ENCODE data around the gene ANKHD1. TPM values are rescaled to one million over a fixed set of nuclear protein-coding genes. Genes with fewer than 3 reads are reported as not detected.
"Not testable (repeated sequence)": the region's sequence is repeated elsewhere in the genome, so short reads cannot be mapped to it uniquely, and the experiment has no call there.

The ANKHD1 gene
- polyA plus RNA-seq, 1 donor from 2014 or later = 61.8 TPM

GRCh38 chr5:140481758-140482157, 80.1 kb downstream of the ANKHD1 start:
- H3K36me3 ChIP-seq (ENCODE audit: insufficient read depth, low read length) = peaks cover 3% of the 10 kb centered on the region
- no peak for TF ChIP-seq MXI1 (conservative IDR thresholded peaks at IDR 0.05; ENCODE audit: poor library complexity, severe bottlenecking)
- no peak for TF ChIP-seq POLR2AphosphoS5 (IDR thresholded peaks at IDR 0.05)
- no peak for TF ChIP-seq RAD21 (conservative IDR thresholded peaks at IDR 0.05)
- no peak for TF ChIP-seq CTCF (IDR thresholded peaks at IDR 0.05; ENCODE audit: poor library complexity, severe bottlenecking)
- no peak for TF ChIP-seq EP300 (conservative IDR thresholded peaks at IDR 0.05; ENCODE audit: poor library complexity, severe bottlenecking)
- TF ChIP-seq SMC3 (conservative IDR thresholded peaks at IDR 0.05; ENCODE audit: poor library complexity) = no peak
- no peak for TF ChIP-seq TAF1 (IDR thresholded peaks at IDR 0.05; ENCODE audit: low read depth)
- TF ChIP-seq REST (IDR thresholded peaks at IDR 0.05; ENCODE audit: borderline replicate concordance) = no peak

GRCh38 chr5:140483055-140483454, 81.4 kb downstream of the ANKHD1 start:
- H3K9ac ChIP-seq (ENCODE audit: low read length) = no peak overlapping the region
- no peaks in the 10 kb centered on the region for H3K9me3 ChIP-seq (ENCODE audit: low read length)
- TF ChIP-seq MXI1 (conservative IDR thresholded peaks at IDR 0.05; ENCODE audit: poor library complexity, severe bottlenecking) (no peak), POLR2AphosphoS5 (IDR thresholded peaks at IDR 0.05) (no peak), SMC3 (conservative IDR thresholded peaks at IDR 0.05; ENCODE audit: poor library complexity) (no peak), TAF1 (IDR thresholded peaks at IDR 0.05; ENCODE audit: low read depth) (no peak), CTCF (IDR thresholded peaks at IDR 0.05; ENCODE audit: poor library complexity, severe bottlenecking) (no peak), EP300 (conservative IDR thresholded peaks at IDR 0.05; ENCODE audit: poor library complexity, severe bottlenecking) (no peak), EZH2 (IDR thresholded peaks at IDR 0.05; ENCODE audit: borderline replicate concordance, insufficient read depth, low read length, poor library complexity, severe bottlenecking) (no peak)
- no peak overlapping the region for H3K4me2 ChIP-seq (ENCODE audit: low read length)
- H3K27me3 ChIP-seq (ENCODE audit: insufficient read depth, low read depth, low read length) = no peaks in the 10 kb centered on the region
- no peak overlapping the region for H3K4me3 ChIP-seq (ENCODE audit: low read length)
- no peaks in the 10 kb centered on the region for H3K9me2 ChIP-seq (ENCODE audit: insufficient read depth, low read length)
- no peak overlapping the region for H2AFZ ChIP-seq (ENCODE audit: low read depth, low read length)
- no peaks in the 10 kb centered on the region for H3K79me2 ChIP-seq (replicated peaks; ENCODE audit: insufficient read depth, low read length)
- H3K27ac ChIP-seq (ENCODE audit: low read length) = no peak overlapping the region
- H3F3A ChIP-seq (ENCODE audit: insufficient read depth, low read length, poor library complexity, severe bottlenecking) = no peaks in the 10 kb centered on the region
- peaks cover 9% of the 10 kb centered on the region for H3K36me3 ChIP-seq (ENCODE audit: insufficient read depth, low read length)
- no peaks in the 10 kb centered on the region for H4K20me1 ChIP-seq (ENCODE audit: insufficient read depth)

More at GRCh38 chr5:140481758-140482157, 80.1 kb downstream of the ANKHD1 start:
- no peaks in the 10 kb centered on the region for H3K9me2 ChIP-seq (ENCODE audit: insufficient read depth, low read length)
- H2AFZ ChIP-seq (ENCODE audit: low read depth, low read length) = no peak overlapping the region
- no peaks in the 10 kb centered on the region for H3K9me3 ChIP-seq (ENCODE audit: low read length)
- H3K79me2 ChIP-seq (replicated peaks; ENCODE audit: insufficient read depth, low read length) = no peaks in the 10 kb centered on the region
- no peaks in the 10 kb centered on the region for H3K27me3 ChIP-seq (ENCODE audit: insufficient read depth, low read depth, low read length)
- H4K20me1 ChIP-seq (ENCODE audit: insufficient read depth) = no peaks in the 10 kb centered on the region
- H3F3A ChIP-seq (ENCODE audit: insufficient read depth, low read length, poor library complexity, severe bottlenecking) = no peaks in the 10 kb centered on the region
- H3K27ac ChIP-seq (ENCODE audit: low read length) = no peak overlapping the region
- no peak overlapping the region for H3K4me2 ChIP-seq (ENCODE audit: low read length)
- H3K4me3 ChIP-seq (ENCODE audit: low read length) = no peak overlapping the region
- no peak overlapping the region for H3K9ac ChIP-seq (ENCODE audit: low read length)

- H3K79me2 ChIP-seq (replicated peaks; ENCODE audit: insufficient read depth, low read length); H3K9ac ChIP-seq (ENCODE audit: low read length); H3K27ac ChIP-seq (ENCODE audit: low read length); H3K4me2 ChIP-seq (ENCODE audit: low read length); H3K9me2 ChIP-seq (ENCODE audit: insufficient read depth, low read length); H3K27me3 ChIP-seq (ENCODE audit: insufficient read depth, low read depth, low read length); H4K20me1 ChIP-seq (ENCODE audit: insufficient read depth); H3K36me3 ChIP-seq (ENCODE audit: insufficient read depth, low read length); H2AFZ ChIP-seq (ENCODE audit: low read depth, low read length); H3K9me3 ChIP-seq (ENCODE audit: low read length); H3F3A ChIP-seq (ENCODE audit: insufficient read depth, low read length, poor library complexity, severe bottlenecking); H3K4me3 ChIP-seq (ENCODE audit: low read length): not testable (repeated sequence)
Observed at GRCh38 chr5:140488141-140488540, 86.5 kb downstream of the ANKHD1 start.
